DLD1 (cell line): ENCODE measurements around the gene AKAP13.
"Not testable (repeated sequence)": the region's sequence is repeated elsewhere in the genome, so short reads cannot be mapped to it uniquely, and the experiment has no call there.

Experiments used
- in situ Hi-C: cut with HindIII; loops from 2 replicates; pipeline ENCODE4 v1.10.0; 2017; ENCODE audit warnings: low sequenced_read_pairs

The AKAP13 gene

GRCh38 chr15:85349062-85349461, 31.3 kb upstream of the AKAP13 start:
- in situ Hi-C loops = not testable (repeated sequence)

DNA sequence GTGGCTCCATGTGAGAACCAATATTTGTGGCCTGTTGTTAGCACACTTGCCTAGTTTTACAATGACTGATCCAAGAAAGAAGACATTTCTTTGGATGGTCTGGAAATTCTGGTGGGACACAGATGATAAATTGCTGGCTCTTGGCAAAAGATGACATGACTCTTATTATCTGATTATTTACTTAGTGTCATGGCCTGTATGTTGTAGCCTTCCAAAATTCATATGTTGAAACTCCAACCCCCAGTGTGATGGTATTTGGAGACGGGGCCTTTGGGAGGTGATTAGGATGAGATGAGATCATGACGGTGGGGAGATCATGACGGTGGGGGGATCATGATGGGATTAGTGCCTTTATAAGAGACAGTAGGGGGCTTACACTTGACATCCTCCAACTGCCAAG, 30.0 kb upstream of the AKAP13 start:
- in situ Hi-C loops = no loop called here

DNA sequence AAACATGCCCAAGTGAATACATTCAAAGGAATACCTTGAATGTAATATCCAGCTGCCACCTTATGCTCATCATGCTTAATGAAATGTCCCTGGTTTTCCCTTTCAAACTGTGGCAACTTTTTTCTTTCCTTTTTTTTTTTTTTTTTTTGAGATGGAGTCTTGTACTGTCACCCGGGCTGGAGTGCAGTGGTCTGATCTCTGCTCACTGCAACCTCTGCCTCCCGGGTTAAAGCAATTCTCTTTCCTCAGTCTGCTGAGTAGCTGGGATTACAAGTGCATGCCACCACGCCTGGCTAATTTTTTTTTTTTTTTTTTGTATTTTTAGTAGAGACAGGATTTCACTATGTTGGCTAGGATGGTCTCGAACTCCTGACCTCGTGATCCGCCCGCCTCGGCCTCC, 28.9 kb upstream of the AKAP13 start:
- in situ Hi-C loops = not testable (repeated sequence)

DNA sequence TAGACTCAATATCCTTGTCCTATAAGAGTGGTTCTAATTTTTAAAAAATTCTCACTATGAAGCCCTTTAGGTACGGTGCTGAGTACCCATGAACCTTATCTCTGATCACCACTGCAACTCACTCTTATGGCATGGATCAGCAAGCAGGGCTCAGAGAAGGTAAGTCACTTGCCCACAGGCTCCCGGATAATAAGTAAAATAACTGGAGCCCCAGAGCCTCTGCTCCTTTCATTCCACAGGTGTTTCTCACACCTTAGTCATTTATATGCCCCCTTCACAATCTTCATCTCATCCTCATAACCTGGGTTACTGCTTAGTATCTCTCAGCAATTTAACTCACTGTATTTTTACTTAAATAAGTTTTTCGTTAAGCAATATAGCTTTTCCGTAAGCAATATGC, 28.4 kb upstream of the AKAP13 start:
- in situ Hi-C loops = no loop called here

GRCh38 chr15:85353516-85353915, 26.9 kb upstream of the AKAP13 start:
- in situ Hi-C loops = no loop called here

DNA sequence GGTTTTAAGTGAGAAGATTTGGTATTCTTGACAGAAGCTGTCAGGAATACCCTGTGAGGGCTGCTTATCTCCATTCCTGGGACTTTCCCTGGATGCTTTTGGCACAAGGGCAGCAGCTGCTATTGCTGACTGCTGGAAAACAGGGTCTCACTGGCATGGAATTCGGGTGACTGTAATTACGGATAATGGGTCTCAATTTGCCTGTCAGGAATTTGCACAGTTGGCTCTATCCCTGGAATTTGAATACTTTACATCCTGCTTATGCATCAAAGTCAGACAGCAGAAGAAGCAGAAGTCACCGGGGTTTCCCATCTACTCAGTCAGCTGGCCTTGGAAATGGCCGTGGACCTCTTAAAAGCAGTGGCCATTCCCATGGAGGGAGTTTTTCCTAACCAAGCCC, 25.9 kb upstream of the AKAP13 start:
- in situ Hi-C loops = no loop called here

- in situ Hi-C loops = no loop called here
Measured at GRCh38 chr15:85354948-85355347, 25.5 kb upstream of the AKAP13 start.

- in situ Hi-C loops = no loop called here
Measured at GRCh38 chr15:85356276-85356675, 24.1 kb upstream of the AKAP13 start.

DNA sequence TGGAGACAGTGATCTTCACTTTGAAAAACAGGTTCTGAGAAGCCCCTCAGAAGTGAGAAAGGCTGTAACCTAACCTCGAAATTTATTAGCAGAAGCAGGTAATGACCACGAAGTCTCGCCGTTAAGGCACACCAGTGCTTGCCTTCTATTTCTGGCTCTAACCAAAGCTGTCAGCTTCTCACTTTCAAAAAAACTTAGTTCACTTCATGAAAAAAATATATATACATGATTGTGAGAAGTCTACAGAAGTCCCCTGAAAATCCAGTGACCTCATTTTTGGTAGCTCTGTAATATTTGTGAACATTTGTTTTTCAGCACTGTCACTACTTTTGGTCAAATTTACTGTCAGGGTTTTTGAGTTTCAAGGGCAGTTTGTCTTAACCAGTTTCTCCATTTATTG, 19.1 kb upstream of the AKAP13 start:
- in situ Hi-C loops = no loop called here

- in situ Hi-C loops = no loop called here
Measured at GRCh38 chr15:85362436-85363081, 17.8 kb upstream of the AKAP13 start.

GRCh38 chr15:85365980-85366379, 14.4 kb upstream of the AKAP13 start:
- in situ Hi-C loops = no loop called here

DNA sequence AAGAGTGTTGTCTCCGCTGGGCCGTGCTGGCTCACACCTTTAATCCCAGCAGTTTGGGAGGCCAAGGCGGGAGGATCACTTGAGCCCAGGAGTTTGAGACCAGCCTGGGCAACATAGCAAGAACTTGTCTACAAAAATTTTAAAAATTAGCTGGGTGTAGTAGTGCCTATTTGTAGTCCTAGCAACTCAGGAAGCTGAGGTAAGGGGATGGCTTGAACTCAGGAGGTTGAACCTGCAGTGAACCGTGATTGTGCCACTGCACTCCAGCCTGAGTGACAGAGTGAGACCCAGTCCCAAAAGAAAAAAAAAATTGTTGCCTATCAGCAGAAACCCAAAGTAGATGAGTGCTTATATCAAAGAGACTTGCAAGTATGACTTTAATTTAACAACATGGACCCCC, 12.7 kb upstream of the AKAP13 start:
- in situ Hi-C loops = no loop called here

DNA sequence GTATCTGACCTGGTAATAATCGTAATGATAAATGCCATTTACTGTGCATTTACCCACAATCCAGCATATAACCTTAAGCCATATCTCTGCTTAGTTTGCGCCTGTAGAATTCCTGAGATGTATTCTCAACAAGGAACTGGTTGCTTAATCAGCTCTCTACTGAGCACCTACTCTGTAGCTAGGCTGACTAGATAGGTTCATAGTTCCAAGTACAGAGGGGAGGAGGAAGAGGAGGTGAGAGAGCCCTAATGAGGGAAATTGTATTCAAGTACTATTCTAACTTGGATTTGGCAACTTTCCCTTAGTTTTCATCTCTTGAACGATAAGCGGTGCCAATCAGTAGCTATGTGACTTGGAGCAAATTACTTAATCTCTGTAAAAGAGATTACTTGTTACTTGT, 5.6 kb upstream of the AKAP13 start:
- in situ Hi-C loops = no loop called here

- in situ Hi-C loops = no loop called here
Measured at GRCh38 chr15:85377269-85377668, 3.1 kb upstream of the AKAP13 start.

GRCh38 chr15:85377986-85378385, 2.4 kb upstream of the AKAP13 start:
- in situ Hi-C loops = no loop called here

- in situ Hi-C loops = no loop called here
Measured at GRCh38 chr15:85379403-85380131, 836 bp upstream of the AKAP13 start.

DNA sequence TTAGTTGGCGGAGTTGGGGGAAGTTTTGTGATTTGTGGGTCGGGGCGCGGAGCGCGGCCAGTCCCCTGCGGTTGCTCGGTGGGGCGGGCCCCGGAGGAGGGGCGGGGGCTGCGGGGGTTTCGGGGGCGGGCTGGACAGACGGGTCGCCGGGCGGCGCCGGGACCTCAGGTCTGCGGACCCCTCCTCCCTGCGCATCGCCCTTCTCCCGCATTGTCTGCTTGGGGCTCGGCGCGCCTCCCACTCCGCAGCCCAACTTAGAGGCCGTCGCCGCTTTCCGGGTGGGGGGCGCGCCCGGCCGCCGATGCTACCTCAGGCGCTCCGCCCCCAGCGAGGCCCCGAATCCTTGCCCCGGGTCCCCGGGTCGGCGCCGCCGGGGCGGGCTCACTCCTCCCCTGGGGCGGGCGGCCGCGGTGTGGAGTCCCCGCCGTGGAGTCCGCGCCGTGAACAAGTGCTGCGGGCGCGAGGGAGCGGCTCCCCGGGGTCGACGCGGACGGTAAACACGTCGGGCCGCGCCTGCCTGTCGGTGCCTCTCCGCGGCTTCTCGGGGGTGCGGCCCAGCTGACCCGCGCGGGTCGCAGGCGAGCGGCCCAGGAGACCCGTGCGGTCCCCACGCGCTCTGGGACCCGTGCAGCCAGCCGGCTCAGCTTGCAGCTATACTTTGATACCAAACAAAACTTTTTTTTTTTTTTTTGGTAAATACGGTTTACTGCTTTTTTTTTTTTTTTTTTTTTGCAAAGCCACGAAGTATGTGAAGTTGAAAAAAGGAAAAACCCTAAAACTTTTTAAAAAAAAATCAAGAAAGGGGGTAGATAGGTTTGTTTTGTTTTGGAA, 624 bp downstream of the AKAP13 start:
- in situ Hi-C loops = no loop called here

- in situ Hi-C loops = no loop called here
Measured at GRCh38 chr15:85381850-85382751, 1.7 kb downstream of the AKAP13 start.

DNA sequence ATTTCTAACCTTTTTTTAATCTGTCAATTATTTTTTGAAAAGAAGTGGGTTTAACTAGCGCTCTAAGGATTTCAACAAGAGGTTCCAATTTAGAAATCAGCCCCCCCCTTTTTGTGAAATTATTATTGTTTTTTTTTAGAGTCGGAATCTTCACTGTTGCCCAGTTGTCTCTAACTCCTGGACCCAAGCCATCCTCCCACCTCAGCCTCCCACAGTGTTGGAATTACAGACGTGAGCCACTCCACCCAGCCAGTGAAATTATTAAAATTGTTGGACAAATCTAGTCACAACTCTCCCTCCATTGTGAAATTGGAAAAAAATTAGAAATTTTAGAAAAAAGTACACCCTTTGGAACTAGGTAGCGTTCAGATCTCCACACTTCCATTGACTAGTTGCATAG, 2.5 kb downstream of the AKAP13 start:
- in situ Hi-C loops = no loop called here

GRCh38 chr15:85383470-85384148, 3.2 kb downstream of the AKAP13 start:
- in situ Hi-C loops = no loop called here
